ENCODE results near the gene SLC8A2.
"Not testable (repeated sequence)": the region's sequence is repeated elsewhere in the genome, so short reads cannot be mapped to it uniquely, and the experiment has no call there.

Gene SLC8A2

GRCh38 chr19:47408156-47408938 is 63.3 kb downstream of the SLC8A2 start:
- H3K4me3 Mint-ChIP-seq, result no peak overlapping the region
- no peaks in the 10 kb centered on the region for H3K4me1 Mint-ChIP-seq
- peaks cover 2% of the 10 kb centered on the region for H3K36me3 Mint-ChIP-seq
- peaks cover 37% of the 10 kb centered on the region for H3K27me3 Mint-ChIP-seq
- no peak overlapping the region for H3K27ac Mint-ChIP-seq
- no peaks in the 10 kb centered on the region for H3K9me3 Mint-ChIP-seq

- Mint-ChIP-seq H3K27me3 (peaks cover 37% of the 10 kb centered on the region), H3K27ac (no peak overlapping the region), H3K4me1 (no peaks in the 10 kb centered on the region), H3K9me3 (no peaks in the 10 kb centered on the region), H3K4me3 (no peak overlapping the region), H3K36me3 (peaks cover 2% of the 10 kb centered on the region)
Observed at GRCh38 chr19:47407417-47407774, 64.3 kb downstream of the SLC8A2 start.

GRCh38 chr19:47406711-47407416 is 64.8 kb downstream of the SLC8A2 start:
- Mint-ChIP-seq H3K27ac (no peak overlapping the region), H3K4me1 (no peaks in the 10 kb centered on the region), H3K36me3 (peaks cover 2% of the 10 kb centered on the region), H3K9me3 (no peaks in the 10 kb centered on the region), H3K4me3 (no peak overlapping the region), H3K27me3 (peaks cover 37% of the 10 kb centered on the region)

- H3K4me1 Mint-ChIP-seq, result no peaks in the 10 kb centered on the region
- H3K9me3 Mint-ChIP-seq, result no peaks in the 10 kb centered on the region
- peaks cover 2% of the 10 kb centered on the region for H3K36me3 Mint-ChIP-seq
- no peak overlapping the region for H3K4me3 Mint-ChIP-seq
- H3K27me3 Mint-ChIP-seq, result peaks cover 37% of the 10 kb centered on the region
- no peak overlapping the region for H3K27ac Mint-ChIP-seq
Observed at GRCh38 chr19:47405854-47406417, 65.8 kb downstream of the SLC8A2 start.

- no peak overlapping the region for H3K4me3 Mint-ChIP-seq
- peaks cover 2% of the 10 kb centered on the region for H3K36me3 Mint-ChIP-seq
- H3K27me3 Mint-ChIP-seq, result peaks cover 37% of the 10 kb centered on the region
- H3K27ac Mint-ChIP-seq, result no peak overlapping the region
- no peaks in the 10 kb centered on the region for H3K4me1 Mint-ChIP-seq
- no peaks in the 10 kb centered on the region for H3K9me3 Mint-ChIP-seq
Observed at GRCh38 chr19:47405197-47405550, 66.5 kb downstream of the SLC8A2 start.

GRCh38 chr19:47404334-47405196 is 67.1 kb downstream of the SLC8A2 start:
- no peak overlapping the region for H3K4me3 Mint-ChIP-seq
- peaks cover 2% of the 10 kb centered on the region for H3K36me3 Mint-ChIP-seq
- no peaks in the 10 kb centered on the region for H3K4me1 Mint-ChIP-seq
- no peaks in the 10 kb centered on the region for H3K9me3 Mint-ChIP-seq
- peaks cover 37% of the 10 kb centered on the region for H3K27me3 Mint-ChIP-seq
- no peak overlapping the region for H3K27ac Mint-ChIP-seq

GRCh38 chr19:47402504-47402903 is 69.2 kb downstream of the SLC8A2 start:
- H3K27me3 Mint-ChIP-seq, result peaks cover 26% of the 10 kb centered on the region
- H3K4me1 Mint-ChIP-seq, result no peaks in the 10 kb centered on the region

GRCh38 chr19:47398707-47399597 is 72.7 kb downstream of the SLC8A2 start:
- Mint-ChIP-seq H3K36me3 (no peaks in the 10 kb centered on the region), H3K4me3 (no peak overlapping the region), H3K4me1 (no peaks in the 10 kb centered on the region), H3K27ac (no peak overlapping the region), H3K27me3 (peaks cover 6% of the 10 kb centered on the region), H3K9me3 (no peaks in the 10 kb centered on the region)

More at GRCh38 chr19:47402504-47402903, 69.2 kb downstream of the SLC8A2 start:
- Mint-ChIP-seq H3K9me3 (no peaks in the 10 kb centered on the region), H3K27ac (no peak overlapping the region), H3K4me3 (no peak overlapping the region), H3K36me3 (peaks cover 2% of the 10 kb centered on the region)

- no peaks in the 10 kb centered on the region for H3K9me3 Mint-ChIP-seq
- H3K27me3 Mint-ChIP-seq, result peaks cover 5% of the 10 kb centered on the region
- H3K36me3 Mint-ChIP-seq, result no peaks in the 10 kb centered on the region
- H3K27ac Mint-ChIP-seq, result peak overlapping the region; percentile 30
- no peak overlapping the region for H3K4me3 Mint-ChIP-seq
- H3K4me1 Mint-ChIP-seq, result no peaks in the 10 kb centered on the region
Observed at GRCh38 chr19:47391510-47392223, 80.0 kb downstream of the SLC8A2 start.

- H3K27me3 Mint-ChIP-seq, result peaks cover 5% of the 10 kb centered on the region
- no peak overlapping the region for H3K27ac Mint-ChIP-seq
- H3K4me3 Mint-ChIP-seq, result no peak overlapping the region
- H3K9me3 Mint-ChIP-seq, result no peaks in the 10 kb centered on the region
- H3K36me3 Mint-ChIP-seq, result no peaks in the 10 kb centered on the region
- no peaks in the 10 kb centered on the region for H3K4me1 Mint-ChIP-seq
Observed at GRCh38 chr19:47390533-47391488, 80.9 kb downstream of the SLC8A2 start.

- Mint-ChIP-seq H3K36me3 (no peaks in the 10 kb centered on the region), H3K27me3 (peaks cover 5% of the 10 kb centered on the region)
Observed at GRCh38 chr19:47389150-47389556, 82.5 kb downstream of the SLC8A2 start.

GRCh38 chr19:47388721-47389120 is 83.0 kb downstream of the SLC8A2 start:
- H3K27me3 Mint-ChIP-seq, H3K4me1 Mint-ChIP-seq, H3K36me3 Mint-ChIP-seq, H3K4me3 Mint-ChIP-seq, H3K9me3 Mint-ChIP-seq, H3K27ac Mint-ChIP-seq: not testable (repeated sequence)

More at GRCh38 chr19:47389150-47389556, 82.5 kb downstream of the SLC8A2 start:
- H3K9me3 Mint-ChIP-seq, result no peaks in the 10 kb centered on the region
- no peak overlapping the region for H3K4me3 Mint-ChIP-seq
- no peak overlapping the region for H3K27ac Mint-ChIP-seq
- no peaks in the 10 kb centered on the region for H3K4me1 Mint-ChIP-seq

GRCh38 chr19:47387623-47388022 is 84.1 kb downstream of the SLC8A2 start:
- H3K27ac Mint-ChIP-seq, H3K9me3 Mint-ChIP-seq, H3K4me3 Mint-ChIP-seq, H3K36me3 Mint-ChIP-seq, H3K27me3 Mint-ChIP-seq, H3K4me1 Mint-ChIP-seq: not testable (repeated sequence)

Measured in activated naive CD4-positive, alpha-beta T cell treated with anti-CD3 and anti-CD28 coated beads, Interleukin-2, amount 50 U/mL, for 24 hours (primary cell).